H1 (cell line): ENCODE measurements around the gene SOST. TPM values are rescaled to one million over a fixed set of nuclear protein-coding genes. Genes with fewer than 3 reads are reported as not detected.

Source experiments
- CTCF ChIA-PET: fragments of 300-600 bp; sonication (Branson Sonifier 250); formaldehyde crosslinking; loops from one replicate; lab custom pipeline; 2021; ENCODE audit not compliant: partially characterized antibody; lab: Charles Lee
- POLR2A ChIA-PET: fragments of 300-600 bp; sonication (Branson Sonifier 250); formaldehyde crosslinking; loops from one replicate; lab custom pipeline; 2021; ENCODE audit warnings: inconsistent platforms; ENCODE audit not compliant: partially characterized antibody; lab: Charles Lee
- DNase-seq, 2 experiments: peaks; one replicate each; pipeline versions ENCODE4 v3.0.0 to v3.0.0-alpha.2; 2010 to 2022; ENCODE audit warnings: low spot score in 2 of 2, low read depth in 1 of 2, mixed read lengths in 1 of 2
- FAIRE-seq: peaks from 2 replicates; lab custom pipeline; 2011; peaks lifted over from hg19 to GRCh38; lab: Jason Lieb, UNC
- H2AFZ ChIP-seq: 2 replicates; pipeline ENCODE4 v1.8.1; 2012; ENCODE audit warnings: low read length, inconsistent platforms
- H2AK5ac ChIP-seq: 2 replicates; pipeline ENCODE4 v1.6.1; 2013; ENCODE audit warnings: low read depth, low read length
- H2BK120ac ChIP-seq: replicated peaks from 2 replicates; pipeline ENCODE3; 2013; ENCODE audit warnings: low read depth, low read length, inconsistent platforms
- H2BK12ac ChIP-seq: 2 replicates; pipeline ENCODE4 v1.6.1; 2013; ENCODE audit warnings: low read depth, low read length
- H2BK15ac ChIP-seq: 2 replicates; pipeline ENCODE4 v1.6.1; 2013; ENCODE audit warnings: low read length
- H2BK20ac ChIP-seq: 2 replicates; pipeline ENCODE4 v1.6.1; 2013; ENCODE audit warnings: low read length
- H2BK5ac ChIP-seq: 2 replicates; pipeline ENCODE4 v1.6.1; 2013; ENCODE audit warnings: low read depth, low read length
- H3K14ac ChIP-seq: 2 replicates; pipeline ENCODE4 v1.6.1; 2013; ENCODE audit warnings: inconsistent platforms; ENCODE audit not compliant: insufficient read length
- H3K18ac ChIP-seq: 2 replicates; pipeline ENCODE4 v1.6.1; 2013; ENCODE audit warnings: low read length; ENCODE audit errors: extremely low read depth
- H3K23ac ChIP-seq: 2 replicates; pipeline ENCODE4 v1.6.1; 2013; ENCODE audit warnings: inconsistent platforms; ENCODE audit not compliant: insufficient read length
- H3K23me2 ChIP-seq: 2 replicates; pipeline ENCODE4 v1.6.1; 2013; ENCODE audit warnings: low read depth, low read length
- H3K27ac ChIP-seq: 2 replicates; pipeline ENCODE4 v1.6.1; 2011; ENCODE audit warnings: low read depth, low read length, inconsistent platforms
- H3K27me3 ChIP-seq, 4 experiments: replicated peaks in 1 of 4; 1 replicate in 1 of 4; 2 replicates in 3 of 4; pipeline versions ENCODE4 v1.6.1 to v1.8.1; 2011 to 2013; ENCODE audit warnings: low read length in 3 of 4, mild to moderate bottlenecking in 3 of 4, inconsistent platforms in 2 of 4, mixed read lengths in 2 of 4, moderate library complexity in 1 of 4; ENCODE audit not compliant: control insufficient read depth in 3 of 4, insufficient read depth in 3 of 4; ENCODE audit errors: extremely low read depth in 1 of 4
- H3K36me3 ChIP-seq, 4 experiments: 2 replicates each; pipeline versions ENCODE4 v1.6.1 to v1.8.1; 2011 to 2013; ENCODE audit warnings: mild to moderate bottlenecking in 4 of 4, low read length in 3 of 4, moderate library complexity in 2 of 4, control low read depth in 1 of 4, inconsistent platforms in 1 of 4; ENCODE audit not compliant: insufficient read depth in 4 of 4, control insufficient read depth in 2 of 4
- H3K4ac ChIP-seq: replicated peaks from 2 replicates; pipeline ENCODE3; 2013; ENCODE audit warnings: low read length, low read depth, mixed read lengths, inconsistent platforms; ENCODE audit not compliant: insufficient read length
- H3K4me1 ChIP-seq, 4 experiments: replicated peaks in 1 of 4; 1 replicate in 1 of 4; 2 replicates in 3 of 4; pipeline versions ENCODE4 v1.6.1 to v1.8.1; 2011 to 2013; ENCODE audit warnings: low read length in 3 of 4, inconsistent platforms in 2 of 4, mixed read lengths in 1 of 4; ENCODE audit not compliant: insufficient read depth in 4 of 4, control insufficient read depth in 3 of 4
- H3K4me2 ChIP-seq, 2 experiments: 2 replicates each; pipeline versions ENCODE4 v1.6.1 to v1.8.1; 2011 to 2013; ENCODE audit warnings: low read depth in 2 of 2, low read length in 2 of 2, control low read depth in 1 of 2, inconsistent platforms in 1 of 2, mild to moderate bottlenecking in 1 of 2; ENCODE audit not compliant: insufficient read depth in 1 of 2
- H3K4me3 ChIP-seq, 4 experiments: fragments of 200-600, 300-600 bp in 1 of 4; sonication (generic), shearing (Covaris generic), sonication (Bioruptor Twin) in 1 of 4; 2 replicates each; pipeline versions ENCODE4 v1.5.1 to v1.8.1; 2011 to 2016; ENCODE audit warnings: low read length in 4 of 4, low read depth in 3 of 4, control low read depth in 2 of 4, inconsistent platforms in 2 of 4, mild to moderate bottlenecking in 2 of 4, mixed read lengths in 1 of 4, moderate library complexity in 1 of 4; ENCODE audit not compliant: insufficient read depth in 2 of 4; ENCODE audit errors: extremely low read depth in 1 of 4
- H3K56ac ChIP-seq: replicated peaks from 2 replicates; pipeline ENCODE3; 2013; ENCODE audit warnings: low read depth, mild to moderate bottlenecking, mixed read lengths, low read length, inconsistent platforms; ENCODE audit not compliant: insufficient read length
- H3K79me1 ChIP-seq: 2 replicates; pipeline ENCODE4 v1.6.1; 2013; ENCODE audit warnings: low read depth, low read length, control low read depth
- H3K79me2 ChIP-seq, 2 experiments: 2 replicates each; pipeline versions ENCODE4 v1.6.1 to v1.8.1; 2012 to 2013; ENCODE audit warnings: low read length in 2 of 2, mild to moderate bottlenecking in 2 of 2, inconsistent platforms in 1 of 2; ENCODE audit not compliant: insufficient read depth in 2 of 2, control insufficient read depth in 1 of 2
- H3K9ac ChIP-seq, 4 experiments: replicated peaks in 1 of 4; 1 replicate in 1 of 4; 2 replicates in 3 of 4; pipeline versions ENCODE4 v1.6.1 to v1.8.1; 2011 to 2013; ENCODE audit warnings: low read depth in 3 of 4, low read length in 3 of 4, control low read depth in 2 of 4, mild to moderate bottlenecking in 2 of 4, moderate library complexity in 2 of 4, inconsistent platforms in 1 of 4; ENCODE audit errors: extremely low read depth in 1 of 4
- H3K9me3 ChIP-seq, 2 experiments: 2 replicates each; pipeline versions ENCODE4 v1.6.1 to v1.8.1; 2012 to 2013; ENCODE audit warnings: mild to moderate bottlenecking in 2 of 2, moderate library complexity in 2 of 2, control low read depth in 1 of 2, inconsistent platforms in 1 of 2, low read depth in 1 of 2, low read length in 1 of 2, mixed read lengths in 1 of 2; ENCODE audit not compliant: insufficient read depth in 2 of 2
- H4K20me1 ChIP-seq, 2 experiments: replicated peaks in 1 of 2; 2 replicates each; pipeline versions ENCODE3 to v1.8.1; 2011 to 2013; ENCODE audit warnings: inconsistent platforms in 2 of 2, low read length in 2 of 2, mild to moderate bottlenecking in 1 of 2; ENCODE audit not compliant: insufficient read depth in 2 of 2, control insufficient read depth in 1 of 2
- H4K5ac ChIP-seq: 2 replicates; pipeline ENCODE4 v1.6.1; 2013; ENCODE audit warnings: low read length, low read depth, mixed read lengths, inconsistent platforms; ENCODE audit not compliant: insufficient read length
- H4K8ac ChIP-seq: 2 replicates; pipeline ENCODE4 v1.8.0; 2013; ENCODE audit warnings: mild to moderate bottlenecking, moderate library complexity, low read length, inconsistent platforms; ENCODE audit not compliant: insufficient read depth; ENCODE audit errors: extremely low read depth
- H4K91ac ChIP-seq: replicated peaks from 2 replicates; pipeline ENCODE3; 2013; ENCODE audit warnings: low read length, mixed read lengths, inconsistent platforms; ENCODE audit not compliant: insufficient read length
- ATF3 ChIP-seq: IDR thresholded peaks from 2 replicates; pipeline ENCODE4 v1.6.1; 2011; ENCODE audit warnings: low read depth, mild to moderate bottlenecking, low read length; ENCODE audit not compliant: insufficient read depth
- BCL11A ChIP-seq, 2 experiments: IDR thresholded peaks; one replicate each; pipeline ENCODE4 v1.6.1; 2011; ENCODE audit warnings: low read depth in 2 of 2, low read length in 2 of 2, mild to moderate bottlenecking in 2 of 2
- CTCF ChIP-seq, 3 experiments: IDR thresholded peaks; 1 replicate in 2 of 3; 2 replicates in 1 of 3; pipeline versions ENCODE4 v1.5.1 to v1.6.1; 2011; ENCODE audit warnings: low read length in 3 of 3, mild to moderate bottlenecking in 3 of 3, inconsistent platforms in 2 of 3, low read depth in 1 of 3, moderate library complexity in 1 of 3; ENCODE audit not compliant: insufficient read depth in 1 of 3; ENCODE audit errors: control extremely low read depth in 1 of 3
- EGR1 ChIP-seq: IDR thresholded peaks from 2 replicates; pipeline ENCODE4 v1.6.1; 2011; ENCODE audit warnings: low read depth, low read length, borderline replicate concordance
- KDM1A ChIP-seq: fragments of 200-600, 300-600 bp; sonication (generic); IDR thresholded peaks from 2 replicates; pipeline ENCODE4 v1.7.1; 2016; ENCODE audit warnings: mild to moderate bottlenecking, low read length, borderline replicate concordance
- SIN3A ChIP-seq, 2 experiments: IDR thresholded peaks in 1 of 2; conservative IDR thresholded peaks in 1 of 2; 2 replicates each; pipeline ENCODE4 v1.6.1; 2011 to 2012; ENCODE audit warnings: low read length in 2 of 2, improper control_type of control experiment in 1 of 2, low read depth in 1 of 2, mild to moderate bottlenecking in 1 of 2
- TAF1 ChIP-seq: IDR thresholded peaks from 2 replicates; pipeline ENCODE4 v1.6.1; 2011; ENCODE audit warnings: mild to moderate bottlenecking, low read depth, low read length
- TAF7 ChIP-seq: optimal IDR thresholded peaks from 2 replicates; pipeline ENCODE3; 2011; ENCODE audit warnings: low read depth, mild to moderate bottlenecking, inconsistent platforms, low read length, moderate library complexity, borderline replicate concordance
- TCF12 ChIP-seq: IDR thresholded peaks from 2 replicates; pipeline ENCODE4 v1.6.1; 2011; ENCODE audit warnings: low read depth, mild to moderate bottlenecking, low read length
- TEAD4 ChIP-seq: IDR thresholded peaks from 2 replicates; pipeline ENCODE4 v1.6.1; 2012; ENCODE audit warnings: low read depth, low read length, inconsistent platforms, mixed read lengths
- YY1 ChIP-seq: IDR thresholded peaks from 2 replicates; pipeline ENCODE4 v1.6.1; 2011; ENCODE audit warnings: low read depth, mild to moderate bottlenecking, low read length
- WGBS, 2 experiments: shearing (Covaris generic) in 1 of 2; methylation state at CpG; one replicate each; pipeline versions ENCODE4 v1.1.6 to v1.1.7; 2013 to 2015; ENCODE audit warnings: low lambda C conversion rate in 2 of 2, mixed read lengths in 2 of 2, inconsistent platforms in 1 of 2, low coverage in 1 of 2, missing lambda C conversion rate in 1 of 2; ENCODE audit not compliant: insufficient replicate concordance in 2 of 2, insufficient coverage in 1 of 2, insufficient read length in 1 of 2; ENCODE audit errors: extremely low coverage in 1 of 2, missing lambda C conversion rate in 1 of 2; 5-methylcytosine and 5-hydroxymethylcytosine counted together
- polyA plus RNA-seq, 7 experiments: library from polyadenylated mRNA; depleted of rRNA in 3 of 7; stranded (reverse) in 5 of 7; unstranded in 2 of 7; fragments of >200 nt in 5 of 7; fragments of 200-250 nt in 2 of 7; gene quantifications; 1 replicate in 5 of 7; 2 replicates in 1 of 7; 4 replicates in 1 of 7; pipeline versions ENCODE4 v1.2.1 to v1.2.3, GENCODE V29; 2011 to 2013; ENCODE audit warnings: missing spikeins in 2 of 7, mixed read lengths in 2 of 7
- total RNA-seq: library from RNA; stranded (reverse); fragmentation: NEBNext Ultra II Directional; extraction: Animal tissue kit (Norgen Biotek cat#: 25700); gene quantifications from 2 replicates; pipeline ENCODE4 v1.2.1, GENCODE V29; 2021

The SOST gene
- total and polyA plus RNA-seq, 2 of the 8 experiments (the other 6 are each of a cell fraction or from before 2014, with no cell fraction given): 0.08 TPM; not detected in 1

- Histone ChIP-seq H3K9me3 (peaks cover 5 to 11% of the 10 kb centered on the region in 2 experiments; a peak in 3 of 4 replicates), H3K56ac (no peak overlapping the region), H4K91ac (no peak overlapping the region), H3K27me3 (no peaks in the 10 kb centered on the region), H2BK120ac (no peak overlapping the region), H4K5ac (no peak overlapping the region), H3K79me1 (no peaks in the 10 kb centered on the region), H3K4me2 (no peak overlapping the region), H2AK5ac (no peak overlapping the region), H2BK12ac (no peak overlapping the region), H3K23me2 (no peaks in the 10 kb centered on the region), H3K18ac (no peak overlapping the region), H3K4ac (no peak overlapping the region), H4K20me1 (no peaks in the 10 kb centered on the region), H2BK20ac (no peak overlapping the region), H2BK15ac (no peak overlapping the region), H3K4me1 (peaks cover 0 to 10% (median 7%) of the 10 kb centered on the region in 4 experiments; a peak in 5 of 7 replicates), H3K4me3 (no peak overlapping the region), H3K14ac (no peak overlapping the region), H3K79me2 (no peaks in the 10 kb centered on the region), H3K36me3 (peaks cover 0 to 2% (median 0%) of the 10 kb centered on the region in 4 experiments; a peak in 1 of 8 replicates), H4K8ac (no peak overlapping the region), H3K9ac (no peak overlapping the region), H3K23ac (no peak overlapping the region), H2BK5ac (no peak overlapping the region), H2AFZ (no peak overlapping the region), H3K27ac (no peak overlapping the region)
- DNase-seq: no peak
- ChIA-PET POLR2A (interaction anchor here (0.6 to 1.0 kb wide), 2 partner anchors 12 to 165 kb away, joined by 3 to 4 read pairs; no protein-coding TSS in a partner anchor), CTCF (interaction anchor here (0.7 to 2.4 kb wide), 3 partner anchors 9 to 82 kb away, joined by 4 to 6 read pairs (median 4); no protein-coding TSS in a partner anchor)
- TF ChIP-seq SIN3A (conservative IDR thresholded peaks at IDR 0.05 in 1 of 2, IDR thresholded peaks at IDR 0.05 in 1 of 2; ENCODE audit: low read depth in 1 of 2, low read length in 2 of 2) (no peak), EGR1 (no peak), TAF7 (no peak), YY1 (no peak), ATF3 (no peak), BCL11A (IDR thresholded peaks at IDR 0.05; ENCODE audit: low read depth in 2 of 2, low read length in 2 of 2) (no peak), KDM1A (no peak), TAF1 (no peak), CTCF (IDR thresholded peaks at IDR 0.05; ENCODE audit: control extremely low read depth in 1 of 3, insufficient read depth in 1 of 3, low read depth in 1 of 3, low read length in 3 of 3) (no peak), TEAD4 (no peak), TCF12 (no peak)
- WGBS, 2 experiments: 80% methylated on average over 2 of the region's 2 CpGs; no CpG with 5 or more reads in 1 of the 2 experiments
- no peak for FAIRE-seq
Observed at GRCh38 chr17:43799047-43799446, 40.5 kb upstream of the SOST start.
